Left renal pelvis (tissue), 4 donors: ENCODE data around the gene UBE2QL1. TPM values are rescaled to one million over a fixed set of nuclear protein-coding genes. Genes with fewer than 3 reads are reported as not detected.

Experiments used
- DNase-seq, 4 donors: peaks; one replicate each; pipeline ENCODE4 v3.0.0-alpha.2; 2013; ENCODE audit warnings: low read depth in 4 of 4, low spot score in 3 of 4
- polyA plus RNA-seq, 4 donors: library from polyadenylated mRNA; unstranded; fragments of 120-200 nt; gene quantifications; one replicate each; pipeline ENCODE4 v1.2.1, GENCODE V29; 2013; ENCODE audit not compliant: insufficient read length in 4 of 4

UBE2QL1 gene
- polyA plus RNA-seq, 4 donors: 1.0 to 1.7 (median 1.2) TPM

DNA sequence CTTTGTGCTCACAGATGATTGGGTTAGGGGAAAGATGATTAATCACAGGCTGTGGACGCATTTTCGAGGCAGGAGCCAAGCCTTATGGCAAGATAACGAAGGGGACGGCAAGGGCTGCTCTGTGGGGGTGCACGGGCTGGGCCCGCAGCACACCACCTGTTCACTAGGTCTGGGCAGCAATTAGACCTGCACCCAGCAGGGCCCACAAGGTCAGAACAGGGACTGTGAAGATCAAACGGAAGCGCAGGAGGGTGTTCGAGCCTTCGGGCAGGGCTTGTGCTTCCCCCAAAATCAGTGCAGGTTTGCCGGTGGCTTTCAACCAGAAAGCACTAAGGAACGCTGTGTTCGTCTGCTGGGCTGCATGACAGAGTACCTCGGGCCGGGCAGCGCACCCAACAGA is 73.7 kb downstream of the UBE2QL1 start:
- DNase-seq: no peak

DNA sequence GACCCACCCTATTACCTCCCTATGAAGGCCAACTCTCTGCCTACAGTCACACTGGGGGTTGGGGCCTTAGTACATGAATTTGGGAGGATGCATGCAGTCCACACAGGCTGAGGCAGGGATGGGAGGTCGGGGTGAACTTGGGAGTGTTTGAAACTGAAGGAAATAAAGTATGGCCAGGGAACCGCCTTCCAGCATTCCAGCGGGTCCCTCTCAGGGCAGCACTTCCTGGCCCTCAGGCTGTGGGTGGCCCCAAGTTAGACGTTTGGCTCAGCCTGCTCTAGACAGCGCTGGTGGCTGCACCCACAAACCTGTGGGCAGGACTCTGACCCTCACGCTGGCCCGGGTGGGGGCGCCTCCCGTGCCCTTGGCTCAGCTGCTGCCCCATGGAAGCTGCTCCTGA is 74.3 kb downstream of the UBE2QL1 start:
- no peak for DNase-seq

DNA sequence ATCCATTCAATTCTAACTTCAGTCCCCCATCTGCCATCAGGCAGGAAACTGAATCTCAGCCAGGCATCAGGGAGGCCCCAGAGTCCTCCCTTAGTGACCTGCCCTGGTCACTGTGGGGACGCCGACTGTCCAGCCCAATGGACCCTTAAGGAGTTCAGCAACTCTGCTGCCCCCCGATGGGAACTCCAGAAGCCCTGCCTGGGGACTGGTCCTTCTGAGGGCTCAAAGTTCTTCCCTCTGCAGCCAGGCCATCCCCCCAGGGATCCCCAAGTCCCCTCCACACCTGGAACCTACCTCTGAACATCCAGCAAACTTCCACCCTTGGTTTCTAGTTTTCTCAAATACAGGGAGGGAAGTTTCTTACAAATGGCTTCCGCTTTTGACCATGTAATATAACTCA is 76.8 kb downstream of the UBE2QL1 start:
- no peak for DNase-seq

DNA sequence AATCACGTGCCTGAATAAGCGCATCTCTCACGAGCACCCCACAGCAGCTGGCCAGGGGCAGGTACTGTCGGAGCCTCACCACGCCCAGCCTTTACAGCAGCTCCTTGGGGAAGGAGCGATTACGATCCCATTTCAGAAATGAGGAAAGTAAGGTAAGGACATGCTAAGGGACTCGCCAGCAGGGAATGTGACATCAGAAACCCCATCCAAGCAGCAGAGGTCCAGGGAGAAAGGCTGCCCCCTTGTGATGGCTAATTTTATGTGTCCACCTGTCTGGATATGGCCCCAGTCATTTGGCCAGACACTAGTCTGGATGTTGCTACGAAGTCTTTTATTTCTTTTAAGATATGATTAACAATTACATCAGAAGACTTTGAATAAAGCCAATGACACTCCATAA is 77.3 kb downstream of the UBE2QL1 start:
- DNase-seq: no peak

DNA sequence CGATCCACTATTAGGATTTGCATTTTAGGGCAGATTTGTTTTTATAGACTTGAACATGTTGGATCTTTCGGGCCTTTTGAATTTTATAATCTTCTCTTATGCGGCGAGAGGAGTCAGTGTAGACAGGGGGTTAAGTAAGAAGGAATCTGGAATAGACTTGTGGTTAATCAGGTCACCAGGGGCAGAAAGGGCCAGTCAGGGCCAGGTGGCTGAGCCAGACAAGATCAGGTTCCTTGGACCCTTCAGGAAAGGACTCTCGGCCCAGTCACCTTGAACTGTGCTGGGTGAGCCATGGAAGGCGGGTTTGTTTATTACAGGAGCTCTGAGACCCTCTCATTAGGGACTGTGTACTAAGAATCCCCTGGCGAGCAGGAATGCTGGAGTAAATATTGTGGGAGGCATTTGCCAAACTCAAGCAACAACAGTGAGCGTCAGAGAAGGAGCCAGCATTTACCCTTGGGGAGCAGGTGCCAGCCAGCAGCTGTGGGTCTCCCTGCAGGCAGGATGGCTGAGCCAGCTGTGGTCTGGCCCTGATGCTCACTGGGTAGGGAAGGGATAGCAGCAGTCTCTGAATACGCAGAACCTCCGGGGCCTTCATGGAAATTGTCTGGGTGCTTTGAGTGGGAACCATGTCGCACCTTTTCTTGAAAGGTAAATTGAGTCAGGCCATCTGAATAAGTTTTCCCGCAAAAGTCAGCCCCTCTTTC is 79.2 kb downstream of the UBE2QL1 start:
- DNase-seq: no peak

DNA sequence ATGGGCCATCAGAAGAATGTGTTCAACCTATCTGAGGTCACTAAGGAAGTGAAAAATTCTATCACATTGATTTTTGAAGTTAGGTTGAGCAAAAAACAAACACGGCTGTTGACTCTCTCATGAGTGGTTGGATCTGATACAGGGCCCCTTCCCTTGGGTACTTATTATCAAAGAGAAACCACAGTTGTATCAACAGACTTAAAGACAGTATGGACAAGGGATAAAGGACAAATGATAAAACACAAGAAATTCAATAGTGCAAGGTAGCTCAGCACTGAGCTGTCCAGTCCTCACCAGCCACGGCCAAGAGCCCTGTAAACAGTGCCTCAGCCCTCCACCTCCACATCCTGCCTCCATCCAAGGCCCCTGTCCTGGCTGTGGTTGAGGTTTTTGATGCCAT is 86.9 kb downstream of the UBE2QL1 start:
- no peak for DNase-seq

DNA sequence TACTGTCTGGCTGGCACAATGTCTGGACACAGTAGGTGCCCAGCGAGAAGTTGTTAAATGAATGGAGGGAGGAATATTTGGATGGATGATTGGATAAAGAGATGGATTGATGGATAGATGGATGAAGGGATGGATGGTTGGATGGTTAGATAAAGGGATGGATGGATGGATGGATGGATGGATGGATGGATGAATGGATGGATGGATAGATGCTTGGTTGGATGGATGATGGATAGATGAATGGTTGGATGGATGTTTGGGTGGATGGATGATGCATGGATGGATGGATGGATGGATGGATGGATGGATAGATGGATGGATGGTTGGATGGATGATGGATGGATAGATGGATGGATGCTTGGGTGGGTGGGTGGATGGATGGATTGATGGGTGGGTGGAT is 90.4 kb downstream of the UBE2QL1 start:
- no peak for DNase-seq

DNA sequence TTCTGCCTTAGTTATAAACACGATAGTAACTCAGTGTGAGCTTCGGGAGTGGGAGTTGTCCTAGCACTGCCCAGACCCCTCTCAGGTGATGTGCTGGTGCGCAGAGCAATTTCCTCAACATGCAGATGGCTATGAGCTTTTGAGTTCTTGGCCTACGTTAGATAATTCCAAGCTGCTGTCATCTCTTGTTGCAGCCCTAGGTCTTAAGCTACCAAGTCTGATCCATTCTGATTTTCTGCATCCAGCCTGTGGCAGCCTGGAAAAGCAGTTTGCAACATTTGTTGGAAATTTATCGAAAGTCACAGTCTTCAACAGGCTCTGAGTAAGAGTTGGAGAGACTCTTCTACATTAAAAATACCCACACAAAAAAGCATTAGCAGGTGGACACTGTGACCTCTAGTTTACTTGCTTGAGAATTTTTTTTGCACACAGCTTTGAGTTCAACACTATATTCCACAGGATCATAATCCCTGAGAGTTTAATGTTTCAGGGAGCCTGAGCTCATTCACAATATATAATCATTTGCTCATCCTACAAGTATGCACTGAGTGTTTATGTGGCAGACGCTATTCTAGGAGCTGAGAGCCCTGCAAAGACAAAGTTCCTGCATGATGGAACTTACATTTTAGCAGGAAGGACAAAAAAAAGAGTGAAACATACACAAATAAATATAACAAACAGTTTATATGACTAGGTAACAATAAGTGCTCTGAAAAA is 91.6 kb downstream of the UBE2QL1 start:
- no peak for DNase-seq

DNA sequence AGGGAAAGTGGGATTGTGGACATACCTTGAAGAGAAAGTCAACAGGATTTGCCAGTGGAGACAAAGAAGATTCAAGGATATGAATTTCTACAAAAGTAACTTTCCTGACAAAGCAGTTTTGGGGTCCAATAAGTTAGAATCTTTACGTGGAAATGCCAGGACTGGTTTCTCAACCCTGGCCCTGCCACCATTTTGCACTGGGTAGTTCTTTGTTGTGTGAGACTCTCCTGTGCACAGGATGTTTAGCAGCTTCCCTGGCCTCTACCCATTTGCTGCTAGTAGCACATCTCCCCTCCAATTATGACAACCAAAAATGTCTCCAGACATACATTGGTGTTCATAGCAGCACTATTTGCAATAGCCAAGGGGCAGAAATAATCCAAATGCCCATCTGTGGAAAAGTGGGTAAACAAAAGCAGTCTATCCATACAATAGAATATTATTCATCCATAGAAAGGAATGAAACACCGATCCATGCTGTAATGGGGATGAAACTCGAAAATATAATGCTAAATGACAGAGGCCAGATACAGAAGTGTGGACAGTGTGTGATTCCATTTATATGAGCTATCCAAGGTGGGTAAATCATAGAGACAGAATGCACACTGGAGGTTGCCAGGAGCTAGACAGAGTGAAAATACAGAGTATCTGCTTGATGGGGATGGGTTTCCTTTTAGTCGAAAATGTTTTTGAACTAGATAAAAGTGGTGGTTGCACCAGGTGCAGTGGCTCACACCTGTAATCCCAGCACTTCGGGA is 92.8 kb downstream of the UBE2QL1 start:
- DNase-seq: no peak

DNA sequence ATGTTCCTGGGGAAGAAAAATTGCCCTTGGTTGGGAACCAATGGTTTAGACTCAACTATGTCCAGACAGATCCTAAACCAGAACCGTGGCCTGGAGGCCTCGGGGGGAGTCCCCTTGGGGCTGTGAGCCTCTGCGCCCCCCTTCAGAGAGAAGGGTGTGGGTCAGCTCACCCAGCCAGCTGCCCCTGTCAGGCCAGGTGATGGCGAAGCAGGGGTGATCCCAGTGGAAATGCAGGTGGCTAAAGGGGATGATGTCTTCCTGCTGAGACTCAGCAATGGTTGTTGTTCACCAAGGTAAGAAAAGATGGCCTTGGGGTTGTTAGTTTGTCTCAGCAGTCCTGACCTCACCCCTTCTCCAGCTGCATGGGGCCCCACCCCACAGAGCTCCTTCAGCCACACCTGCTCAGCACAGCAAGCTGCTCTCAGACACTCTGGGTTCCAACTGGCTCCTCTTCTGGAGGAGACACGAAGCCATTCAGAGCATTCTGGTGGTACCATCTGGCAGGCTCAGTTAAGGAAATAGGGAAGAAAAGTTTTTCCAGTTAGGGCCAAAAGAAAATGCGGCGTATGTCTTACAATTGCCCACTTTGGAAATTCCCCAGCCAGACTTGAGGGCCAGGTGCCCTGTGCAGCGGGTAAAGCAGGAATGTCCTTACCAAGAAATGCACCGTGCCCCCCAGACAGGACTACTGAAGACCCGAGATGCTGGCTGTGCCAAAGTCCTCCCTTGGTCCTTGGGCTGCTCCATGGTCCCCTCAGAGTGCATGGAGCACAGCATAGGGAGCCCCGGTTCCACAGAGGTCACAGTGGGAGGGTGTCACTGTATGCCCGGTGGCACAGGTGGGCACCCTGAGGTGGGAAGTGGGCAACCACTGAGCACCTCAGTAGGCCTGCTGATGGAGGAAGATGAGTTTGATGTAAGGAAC is 94.0 kb downstream of the UBE2QL1 start:
- DNase-seq: no peak

DNA sequence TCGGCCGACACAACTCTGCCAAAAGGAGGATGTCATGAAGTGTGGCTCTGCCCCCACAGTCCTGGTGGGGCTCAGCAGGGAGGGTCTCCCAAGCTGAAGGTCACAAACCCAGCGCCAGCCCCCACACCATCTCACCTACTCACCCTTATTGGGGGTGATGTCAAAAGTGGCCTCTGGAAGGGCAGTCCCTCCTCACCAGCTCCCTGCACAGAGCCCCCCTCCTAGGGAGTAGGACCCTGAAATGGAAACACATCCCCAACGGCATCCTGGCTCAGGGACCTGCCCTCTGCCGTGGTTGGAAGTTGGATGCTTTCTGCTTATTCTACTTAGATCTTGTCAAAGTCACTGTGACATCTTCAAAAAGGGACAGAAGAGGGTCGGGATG is 94.7 kb downstream of the UBE2QL1 start:
- no peak for DNase-seq

DNA sequence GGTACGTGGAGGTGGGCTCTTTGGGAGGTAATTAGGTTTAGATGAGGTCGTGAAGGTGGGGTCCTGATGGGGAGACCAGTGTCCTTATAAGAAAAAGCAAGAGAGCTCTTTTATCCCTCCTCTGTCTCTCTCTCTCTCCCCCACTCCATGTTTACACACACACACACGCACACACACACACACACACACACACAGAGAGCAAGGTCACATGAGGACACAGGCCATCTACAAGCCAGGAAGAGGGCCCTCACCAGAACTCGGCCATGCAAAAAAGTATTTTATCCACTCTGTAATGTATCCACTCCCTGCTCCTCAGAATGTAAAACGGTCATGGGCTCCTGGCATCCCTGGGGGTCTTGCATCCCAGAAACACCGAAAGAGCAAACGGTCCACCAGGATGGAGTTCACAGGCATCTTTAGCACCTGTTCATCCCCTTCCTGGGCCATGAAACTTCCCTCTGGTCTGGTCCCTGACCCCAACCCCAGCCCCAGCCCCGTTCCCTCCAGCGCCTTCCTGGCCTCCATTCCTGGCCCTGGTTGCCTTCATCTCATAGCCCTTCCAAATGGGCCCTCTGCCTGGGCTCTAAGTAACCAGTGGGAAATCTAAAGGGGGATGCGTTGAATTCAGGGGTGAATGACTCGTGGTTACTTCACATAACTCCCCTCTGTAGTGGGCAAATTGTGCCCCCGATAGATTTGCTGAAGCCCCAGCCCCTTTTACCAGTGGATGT is 95.3 kb downstream of the UBE2QL1 start:
- no peak for DNase-seq

Other genes starting within 250 kb of the UBE2QL1 start
- gene MED10, start 70.3 kb upstream of the UBE2QL1 start, polyA plus RNA-seq: 10 to 100 TPM; 39.4 to 46.2 (median 42.1) TPM
- 10 to 100 TPM; 49.5 to 61.2 (median 55.9) TPM for gene NSUN2, start 184.2 kb downstream of the UBE2QL1 start, polyA plus RNA-seq
- gene SRD5A1, start 184.6 kb downstream of the UBE2QL1 start, polyA plus RNA-seq: 10 to 100 TPM in 3 of 4 donors, 1 to 10 TPM in 1; 9.3 to 12.2 (median 10.5) TPM